Smooth muscle cell (in vitro differentiated cells): Measurements from ENCODE around the gene ANKIB1. TPM values are rescaled to one million over a fixed set of nuclear protein-coding genes. Genes with fewer than 3 reads are reported as not detected.

Experiments
- DNase-seq: peaks from one replicate; lab custom pipeline; 2025; ENCODE audit not compliant: unreplicated experiment; lab: John Stamatoyannopoulos, UW
- H2AFZ ChIP-seq: fragments of 200-600 bp; sonication (generic); 2 replicates; pipeline ENCODE4 v1.6.0; 2016; ENCODE audit warnings: antibody characterized with exemption, low read depth, mild to moderate bottlenecking
- H3F3A ChIP-seq: fragments of 200-600 bp; sonication (generic); 2 replicates; pipeline ENCODE4 v1.6.0; 2017; ENCODE audit warnings: antibody characterized with exemption, low read depth
- H3K27ac ChIP-seq: fragments of 200-600 bp; sonication (generic); 2 replicates; pipeline ENCODE4 v1.5.1; 2016; ENCODE audit warnings: low read depth, mild to moderate bottlenecking
- H3K27me3 ChIP-seq: fragments of 200-600 bp; sonication (generic); 2 replicates; pipeline ENCODE4 v1.6.1; 2016; ENCODE audit warnings: low read depth, mild to moderate bottlenecking
- H3K36me3 ChIP-seq: fragments of 200-600 bp; sonication (generic); 2 replicates; pipeline ENCODE4 v1.5.1; 2016; ENCODE audit warnings: low read depth
- H3K4me1 ChIP-seq: fragments of 200-600 bp; sonication (generic); 2 replicates; pipeline ENCODE4 v1.5.1; 2016; ENCODE audit warnings: low read depth
- H3K4me2 ChIP-seq: fragments of 200-600 bp; sonication (generic); 2 replicates; pipeline ENCODE4 v1.6.0; 2016; ENCODE audit warnings: mild to moderate bottlenecking
- H3K4me3 ChIP-seq: fragments of 200-600 bp; sonication (generic); 2 replicates; pipeline ENCODE4 v1.5.1; 2016; ENCODE audit warnings: mild to moderate bottlenecking
- H3K79me2 ChIP-seq: fragments of 200-600 bp; sonication (generic); 2 replicates; pipeline ENCODE4 v1.6.0; 2016; ENCODE audit warnings: low read depth, mild to moderate bottlenecking
- H3K9ac ChIP-seq: fragments of 200-600 bp; sonication (generic); 2 replicates; pipeline ENCODE4 v1.6.0; 2016; ENCODE audit warnings: low read depth
- H3K9me3 ChIP-seq: fragments of 200-600 bp; sonication (generic); replicated peaks from 2 replicates; pipeline ENCODE4 v1.5.1; 2016; ENCODE audit warnings: low read depth
- H4K20me1 ChIP-seq: fragments of 200-600 bp; sonication (generic); 2 replicates; pipeline ENCODE4 v1.6.0; 2016; ENCODE audit warnings: low read depth
- CTCF ChIP-seq: fragments of 200-600 bp; sonication (generic); IDR thresholded peaks from 2 replicates; pipeline ENCODE4 v1.5.1; 2017; ENCODE audit warnings: borderline replicate concordance, mild to moderate bottlenecking, antibody characterized with exemption; ENCODE audit not compliant: insufficient read depth, poor library complexity, severe bottlenecking
- WGBS: methylation state at CpG from one replicate; pipeline ENCODE4 v1.1.7; 2016; ENCODE audit warnings: low lambda C conversion rate; 5-methylcytosine and 5-hydroxymethylcytosine counted together
- polyA plus RNA-seq: library from polyadenylated mRNA; unstranded; fragments of >200 nt; fragmentation: Nextera tagmentation; extraction: Ambion mirVana; gene quantifications from 2 replicates; pipeline ENCODE4 v1.2.1, GENCODE V29; 2016
- total RNA-seq: library from RNA; depleted of rRNA; stranded (reverse); fragments of >200 nt; gene quantifications from 2 replicates; pipeline ENCODE4 v1.2.3, GENCODE V29; 2014

Gene ANKIB1
- total and polyA plus RNA-seq, 2 experiments from 2014 or later = 12.9 to 57.4 TPM

- Histone ChIP-seq H3K27ac (no peak overlapping the region), H3F3A (no peaks in the 10 kb centered on the region), H3K79me2 (no peaks in the 10 kb centered on the region), H3K36me3 (no peaks in the 10 kb centered on the region), H3K4me1 (peaks cover 3% of the 10 kb centered on the region), H3K4me3 (no peak overlapping the region), H3K4me2 (no peak overlapping the region), H3K9me3 (no peaks in the 10 kb centered on the region), H2AFZ (peak overlapping the region; percentile 66), H3K9ac (no peak overlapping the region), H3K27me3 (no peaks in the 10 kb centered on the region), H4K20me1 (no peaks in the 10 kb centered on the region)
- 57% methylated on average over 5 of the region's 5 CpGs for WGBS
- no peak for DNase-seq
- TF ChIP-seq CTCF = no peak
Observed at GRCh38 chr7:92421676-92422435, 176.1 kb downstream of the ANKIB1 start.

GRCh38 chr7:92422926-92423325, 177.2 kb downstream of the ANKIB1 start:
- Histone ChIP-seq H3K9me3 (no peaks in the 10 kb centered on the region), H3K79me2 (no peaks in the 10 kb centered on the region), H3K27ac (no peak overlapping the region), H4K20me1 (no peaks in the 10 kb centered on the region), H3F3A (no peaks in the 10 kb centered on the region), H3K4me1 (peaks cover 3% of the 10 kb centered on the region), H3K4me3 (no peak overlapping the region), H3K27me3 (no peaks in the 10 kb centered on the region), H3K36me3 (no peaks in the 10 kb centered on the region), H3K9ac (no peak overlapping the region), H3K4me2 (no peak overlapping the region), H2AFZ (peak overlapping the region; percentile 79)
- DNase-seq = no peak
- 97% methylated on average over 6 of the region's 6 CpGs for WGBS
- no peak for TF ChIP-seq CTCF

GRCh38 chr7:92423710-92424131, 177.9 kb downstream of the ANKIB1 start:
- peak overlapping the region; percentile 55 for H3K4me3 ChIP-seq
- peak overlapping the region; percentile 79 for H2AFZ ChIP-seq
- 62% methylated on average over 5 of the region's 5 CpGs for WGBS

More at GRCh38 chr7:92423710-92424131, 177.9 kb downstream of the ANKIB1 start:
- peak overlapping the region; percentile 13 for H3K9ac ChIP-seq
- no peaks in the 10 kb centered on the region for H3K79me2 ChIP-seq
- peak overlapping the region; percentile 74 for H3K27ac ChIP-seq
- H3K4me2 ChIP-seq = peak overlapping the region; percentile 85
- H3K4me1 ChIP-seq = peaks cover 3% of the 10 kb centered on the region
- H3K9me3 ChIP-seq = no peaks in the 10 kb centered on the region
- no peak for DNase-seq
- H3F3A ChIP-seq = no peaks in the 10 kb centered on the region
- no peaks in the 10 kb centered on the region for H3K36me3 ChIP-seq
- H3K27me3 ChIP-seq = no peaks in the 10 kb centered on the region
- TF ChIP-seq CTCF = no peak
- no peaks in the 10 kb centered on the region for H4K20me1 ChIP-seq
